Neural cell (in vitro differentiated cells): ENCODE data around the gene SHB. TPM values are rescaled to one million over a fixed set of nuclear protein-coding genes. Genes with fewer than 3 reads are reported as not detected.

Experiments used
- H2AFZ ChIP-seq: fragments of 200-600, 300-800 bp; sonication (generic), shearing (Covaris generic); 2 replicates; pipeline ENCODE4 v1.6.0; 2014; ENCODE audit warnings: low read depth, mild to moderate bottlenecking, antibody characterized with exemption, low read length, moderate library complexity
- H3F3A ChIP-seq: fragments of 200-600 bp; shearing (Covaris generic); 2 replicates; pipeline ENCODE4 v1.6.1; 2016; ENCODE audit warnings: mild to moderate bottlenecking, moderate library complexity, mixed read lengths, antibody characterized with exemption, low read length; ENCODE audit not compliant: insufficient read depth, poor library complexity, severe bottlenecking
- H3K27ac ChIP-seq: fragments of 200-600, 300-800 bp; sonication (generic), shearing (Covaris generic); 2 replicates; pipeline ENCODE4 v1.5.1; 2014; ENCODE audit warnings: mild to moderate bottlenecking, low read length, moderate library complexity
- H3K27me3 ChIP-seq: fragments of 300-800, 200-600 bp; sonication (generic), shearing (Covaris generic); 2 replicates; pipeline ENCODE4 v1.6.0; 2014; ENCODE audit warnings: mild to moderate bottlenecking, low read depth, low read length, moderate library complexity; ENCODE audit not compliant: insufficient read depth
- H3K36me3 ChIP-seq: fragments of 300-800, 200-600 bp; sonication (generic), shearing (Covaris generic); 2 replicates; pipeline ENCODE4 v1.5.1; 2014; ENCODE audit warnings: mild to moderate bottlenecking, antibody characterized with exemption, low read length, moderate library complexity; ENCODE audit not compliant: insufficient read depth
- H3K4me2 ChIP-seq: fragments of 300-800, 200-600 bp; sonication (generic), shearing (Covaris generic); 2 replicates; pipeline ENCODE4 v1.6.0; 2014; ENCODE audit warnings: mild to moderate bottlenecking, low read length
- H3K4me3 ChIP-seq: fragments of 300-800, 200-600 bp; sonication (generic), shearing (Covaris generic); 2 replicates; pipeline ENCODE4 v1.5.1; 2014; ENCODE audit warnings: mild to moderate bottlenecking, low read length, moderate library complexity
- H3K79me2 ChIP-seq: fragments of 200-600 bp; shearing (Covaris generic); replicated peaks from 2 replicates; pipeline ENCODE4 v1.6.0; 2014; ENCODE audit warnings: mild to moderate bottlenecking, low read length, moderate library complexity; ENCODE audit not compliant: insufficient read depth
- H3K9ac ChIP-seq: fragments of 300-800, 200-600 bp; sonication (generic), shearing (Covaris generic); 2 replicates; pipeline ENCODE4 v1.6.1; 2016; ENCODE audit warnings: mild to moderate bottlenecking, low read length, mixed read lengths
- H3K9me2 ChIP-seq: fragments of 200-600 bp; shearing (Covaris generic); 2 replicates; pipeline ENCODE4 v1.6.1; 2016; ENCODE audit warnings: mild to moderate bottlenecking, low read length, mixed read lengths; ENCODE audit not compliant: insufficient read depth
- H3K9me3 ChIP-seq: fragments of 200-600, 300-800 bp; sonication (generic), shearing (Covaris generic); 2 replicates; pipeline ENCODE4 v1.6.1; 2016; ENCODE audit warnings: mild to moderate bottlenecking, mixed run types, low read length, moderate library complexity, mixed read lengths
- H4K20me1 ChIP-seq: fragments of 200-600 bp; shearing (Covaris generic); 2 replicates; pipeline ENCODE4 v1.6.1; 2016; ENCODE audit warnings: mild to moderate bottlenecking, mixed run types; ENCODE audit not compliant: insufficient read depth
- EP300 ChIP-seq: fragments of 450-650 bp; conservative IDR thresholded peaks from 2 replicates; pipeline ENCODE4 v1.6.1; 2014; ENCODE audit warnings: antibody characterized with exemption, mild to moderate bottlenecking, moderate library complexity; ENCODE audit not compliant: poor library complexity, severe bottlenecking
- EZH2 ChIP-seq: fragments of 200-600, 300-800 bp; shearing (Covaris generic), sonication (generic); IDR thresholded peaks from 2 replicates; pipeline ENCODE4 v1.6.1; 2014; ENCODE audit warnings: antibody characterized with exemption, low read length, borderline replicate concordance, mild to moderate bottlenecking; ENCODE audit not compliant: insufficient read depth, poor library complexity, severe bottlenecking
- MXI1 ChIP-seq: fragments of 450-650 bp; conservative IDR thresholded peaks from 2 replicates; pipeline ENCODE4 v1.6.1; 2014; ENCODE audit warnings: antibody characterized with exemption, mild to moderate bottlenecking; ENCODE audit not compliant: poor library complexity, severe bottlenecking
- POLR2AphosphoS5 ChIP-seq: IDR thresholded peaks from 2 replicates; pipeline ENCODE4 v1.6.1; 2012
- RAD21 ChIP-seq: fragments of 450-650 bp; conservative IDR thresholded peaks from 2 replicates; pipeline ENCODE4 v1.6.1; 2014; ENCODE audit warnings: antibody characterized with exemption, mild to moderate bottlenecking, moderate library complexity
- SMC3 ChIP-seq: fragments of 450-650 bp; conservative IDR thresholded peaks from 2 replicates; pipeline ENCODE4 v1.6.1; 2014; ENCODE audit warnings: antibody characterized with exemption, mild to moderate bottlenecking, moderate library complexity; ENCODE audit not compliant: poor library complexity
- TAF1 ChIP-seq: IDR thresholded peaks from 2 replicates; pipeline ENCODE4 v1.6.1; 2012; ENCODE audit warnings: low read depth
- polyA plus RNA-seq: library from polyadenylated mRNA; depleted of rRNA; stranded (reverse); fragments of >200 nt; gene quantifications from 2 replicates; pipeline ENCODE4 v1.2.3, GENCODE V29; 2014
- TF ChIP-seq, protein P1 (sequence below): fragments of 450-650 bp; IDR thresholded peaks from 2 replicates; pipeline ENCODE4 v1.5.1; 2014; ENCODE audit warnings: antibody characterized with exemption, mild to moderate bottlenecking, moderate library complexity; ENCODE audit not compliant: poor library complexity, severe bottlenecking
- TF ChIP-seq, protein P2 (sequence below): IDR thresholded peaks from 2 replicates; pipeline ENCODE4 v1.6.1; 2012; ENCODE audit warnings: borderline replicate concordance

The SHB gene
- polyA plus RNA-seq, 1 donor from 2014 or later: 17.5 TPM

DNA sequence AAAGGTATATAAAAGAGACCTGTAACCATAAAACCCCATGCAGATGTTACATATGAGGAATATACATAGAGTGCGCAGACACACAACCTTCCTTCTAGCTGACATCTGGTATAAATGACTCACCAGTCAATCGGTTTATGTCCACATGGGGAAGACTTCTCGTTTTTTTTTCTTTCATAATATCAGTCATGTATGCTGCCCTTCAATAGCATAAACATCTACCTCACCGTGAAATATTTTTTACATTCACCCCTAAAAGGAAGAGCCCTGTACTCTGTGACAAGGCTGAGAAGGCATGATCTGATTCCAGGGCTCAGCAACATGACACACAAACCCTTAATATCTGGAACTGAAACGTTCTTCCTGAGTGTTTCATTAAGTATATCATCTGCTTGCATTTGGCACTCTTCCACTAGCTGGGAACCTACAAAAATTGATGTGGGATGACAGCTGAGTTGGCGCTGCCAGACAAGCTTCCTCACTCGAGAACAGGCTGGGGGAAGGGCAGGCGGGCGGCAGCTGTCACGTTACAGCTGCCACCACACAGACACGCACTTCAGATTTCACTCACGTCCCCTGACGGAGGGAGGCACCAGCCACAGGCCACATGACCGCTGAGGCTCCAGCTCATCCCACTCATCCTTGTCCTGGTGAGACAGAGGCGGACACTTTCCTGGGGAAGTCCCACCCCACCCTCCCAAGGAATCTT is 74.2 kb downstream of the SHB start:
- Histone ChIP-seq H3K9ac (peak overlapping the region; percentile 45), H3K36me3 (no peaks in the 10 kb centered on the region), H4K20me1 (no peaks in the 10 kb centered on the region), H3K9me2 (no peaks in the 10 kb centered on the region), H3F3A (no peaks in the 10 kb centered on the region), H3K27ac (peak overlapping the region; percentile 81), H3K4me3 (peak overlapping the region; percentile 39), H3K9me3 (no peaks in the 10 kb centered on the region), H3K4me2 (peak overlapping the region; percentile 33), H2AFZ (no peak overlapping the region), H3K27me3 (no peaks in the 10 kb centered on the region), H3K79me2 (peaks cover 38% of the 10 kb centered on the region)
- no peak for TF ChIP-seq MXI1
- no peak for TF ChIP-seq EZH2
- TF ChIP-seq POLR2AphosphoS5: peak; percentile 80
- TF ChIP-seq, protein P1, sequence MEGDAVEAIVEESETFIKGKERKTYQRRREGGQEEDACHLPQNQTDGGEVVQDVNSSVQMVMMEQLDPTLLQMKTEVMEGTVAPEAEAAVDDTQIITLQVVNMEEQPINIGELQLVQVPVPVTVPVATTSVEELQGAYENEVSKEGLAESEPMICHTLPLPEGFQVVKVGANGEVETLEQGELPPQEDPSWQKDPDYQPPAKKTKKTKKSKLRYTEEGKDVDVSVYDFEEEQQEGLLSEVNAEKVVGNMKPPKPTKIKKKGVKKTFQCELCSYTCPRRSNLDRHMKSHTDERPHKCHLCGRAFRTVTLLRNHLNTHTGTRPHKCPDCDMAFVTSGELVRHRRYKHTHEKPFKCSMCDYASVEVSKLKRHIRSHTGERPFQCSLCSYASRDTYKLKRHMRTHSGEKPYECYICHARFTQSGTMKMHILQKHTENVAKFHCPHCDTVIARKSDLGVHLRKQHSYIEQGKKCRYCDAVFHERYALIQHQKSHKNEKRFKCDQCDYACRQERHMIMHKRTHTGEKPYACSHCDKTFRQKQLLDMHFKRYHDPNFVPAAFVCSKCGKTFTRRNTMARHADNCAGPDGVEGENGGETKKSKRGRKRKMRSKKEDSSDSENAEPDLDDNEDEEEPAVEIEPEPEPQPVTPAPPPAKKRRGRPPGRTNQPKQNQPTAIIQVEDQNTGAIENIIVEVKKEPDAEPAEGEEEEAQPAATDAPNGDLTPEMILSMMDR: no peak
- TF ChIP-seq, protein P2, sequence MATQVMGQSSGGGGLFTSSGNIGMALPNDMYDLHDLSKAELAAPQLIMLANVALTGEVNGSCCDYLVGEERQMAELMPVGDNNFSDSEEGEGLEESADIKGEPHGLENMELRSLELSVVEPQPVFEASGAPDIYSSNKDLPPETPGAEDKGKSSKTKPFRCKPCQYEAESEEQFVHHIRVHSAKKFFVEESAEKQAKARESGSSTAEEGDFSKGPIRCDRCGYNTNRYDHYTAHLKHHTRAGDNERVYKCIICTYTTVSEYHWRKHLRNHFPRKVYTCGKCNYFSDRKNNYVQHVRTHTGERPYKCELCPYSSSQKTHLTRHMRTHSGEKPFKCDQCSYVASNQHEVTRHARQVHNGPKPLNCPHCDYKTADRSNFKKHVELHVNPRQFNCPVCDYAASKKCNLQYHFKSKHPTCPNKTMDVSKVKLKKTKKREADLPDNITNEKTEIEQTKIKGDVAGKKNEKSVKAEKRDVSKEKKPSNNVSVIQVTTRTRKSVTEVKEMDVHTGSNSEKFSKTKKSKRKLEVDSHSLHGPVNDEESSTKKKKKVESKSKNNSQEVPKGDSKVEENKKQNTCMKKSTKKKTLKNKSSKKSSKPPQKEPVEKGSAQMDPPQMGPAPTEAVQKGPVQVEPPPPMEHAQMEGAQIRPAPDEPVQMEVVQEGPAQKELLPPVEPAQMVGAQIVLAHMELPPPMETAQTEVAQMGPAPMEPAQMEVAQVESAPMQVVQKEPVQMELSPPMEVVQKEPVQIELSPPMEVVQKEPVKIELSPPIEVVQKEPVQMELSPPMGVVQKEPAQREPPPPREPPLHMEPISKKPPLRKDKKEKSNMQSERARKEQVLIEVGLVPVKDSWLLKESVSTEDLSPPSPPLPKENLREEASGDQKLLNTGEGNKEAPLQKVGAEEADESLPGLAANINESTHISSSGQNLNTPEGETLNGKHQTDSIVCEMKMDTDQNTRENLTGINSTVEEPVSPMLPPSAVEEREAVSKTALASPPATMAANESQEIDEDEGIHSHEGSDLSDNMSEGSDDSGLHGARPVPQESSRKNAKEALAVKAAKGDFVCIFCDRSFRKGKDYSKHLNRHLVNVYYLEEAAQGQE: no peak
- peak; percentile 20 for TF ChIP-seq RAD21
- TF ChIP-seq EP300: peak; percentile 95
- peak; percentile 46 for TF ChIP-seq SMC3
- TF ChIP-seq TAF1: no peak

DNA sequence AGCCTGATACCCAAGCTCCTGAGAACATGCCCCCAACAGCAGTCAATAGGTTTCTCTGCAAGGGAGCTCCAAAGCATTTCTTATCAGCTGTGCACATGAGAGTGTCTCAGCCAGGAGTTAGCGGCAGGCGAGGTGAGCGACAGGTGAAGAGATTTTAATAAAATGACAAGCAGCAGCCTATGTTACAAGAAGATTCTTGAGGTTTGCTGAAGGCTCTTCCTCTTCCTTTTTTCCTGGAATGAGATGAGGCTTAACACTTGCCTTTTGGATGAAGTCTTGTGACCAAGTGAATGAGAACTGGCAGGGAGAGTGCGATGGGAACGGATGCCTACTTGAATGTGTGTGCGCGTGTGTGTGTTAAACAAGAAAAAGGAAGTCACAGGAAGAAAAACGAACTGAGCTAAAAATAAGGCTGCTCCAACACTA is 76.1 kb downstream of the SHB start:
- no peaks in the 10 kb centered on the region for H3K9me2 ChIP-seq
- H3K79me2 ChIP-seq: peaks cover 49% of the 10 kb centered on the region
- H3K27me3 ChIP-seq: no peaks in the 10 kb centered on the region
- H2AFZ ChIP-seq: no peak overlapping the region
- peak overlapping the region; percentile 26 for H3K27ac ChIP-seq
- no peak overlapping the region for H3K4me2 ChIP-seq
- no peaks in the 10 kb centered on the region for H3K9me3 ChIP-seq
- H4K20me1 ChIP-seq: no peaks in the 10 kb centered on the region
- no peaks in the 10 kb centered on the region for H3F3A ChIP-seq
- H3K4me3 ChIP-seq: peak overlapping the region; percentile 10
- no peak overlapping the region for H3K9ac ChIP-seq
- H3K36me3 ChIP-seq: no peaks in the 10 kb centered on the region
- peak; percentile 15 for TF ChIP-seq EP300
- TF ChIP-seq RAD21: peak; percentile 24
- TF ChIP-seq SMC3: peak; percentile 26
- TF ChIP-seq POLR2AphosphoS5: peak; percentile 20
- TF ChIP-seq TAF1: no peak
